K562 (cell line): ENCODE measurements around the gene SPIC. TPM values are rescaled to one million over a fixed set of nuclear protein-coding genes. Genes with fewer than 3 reads are reported as not detected.
A peak's percentile ranks its signal among the peaks of the same experiment; 100 is the strongest.

Experiments
- ATAC-seq: fragments of 200-7000 bp; cut with Tn5 transposase; 3 replicates; pipeline ENCODE4 v1.9.1; 2020; ENCODE audit warnings: moderate library complexity
- BruUV-seq: library from RNA; stranded (reverse); fragments of 400-500 nt; replicated peaks from 2 replicates; lab custom pipeline; 2021; lab: Mats Ljungman, UMichigan
- CTCF ChIA-PET: fragments of 300-600 bp; formaldehyde crosslinking; extraction: SDS; loops from one replicate; lab custom pipeline; 2021; ENCODE audit warnings: low intra/inter-chr PET ratio; lab: Yijun Ruan, JAX
- POLR2A ChIA-PET: fragments of 300-600, 350-650 bp; sonication (Branson Sonifier 250); formaldehyde crosslinking; extraction: SDS; loops from one replicate; lab custom pipeline; 2021; ENCODE audit warnings: antibody characterized with exemption, inconsistent platforms; lab: Yijun Ruan, JAX
- DNase-seq, 4 experiments: peaks; one replicate each; pipeline versions ENCODE4 v3.0.0 to v3.0.0-alpha.2; 2011 to 2018; ENCODE audit warnings: low spot score in 3 of 4, mixed read lengths in 3 of 4; ENCODE audit errors: extremely low read depth in 1 of 4
- FAIRE-seq: peaks from 2 replicates; lab custom pipeline; 2011; peaks lifted over from hg19 to GRCh38; lab: Jason Lieb, UNC
- H2AFZ ChIP-seq: 2 replicates; pipeline ENCODE4 v1.6.0; 2011; ENCODE audit warnings: low read depth, low read length, control low read depth, inconsistent platforms
- H3K27ac ChIP-seq: fragments of 200-600 bp; 3 replicates; pipeline ENCODE4 v1.8.0; 2011; ENCODE audit warnings: low read depth, mild to moderate bottlenecking, control low read depth, inconsistent platforms, low read length, moderate library complexity, mixed read lengths; ENCODE audit errors: extremely low read depth
- H3K27me3 ChIP-seq, 2 experiments: fragments of 300-600 bp in 1 of 2; 2 replicates in 1 of 2; 3 replicates in 1 of 2; pipeline versions ENCODE4 v1.6.0 to v1.8.0; 2011; ENCODE audit warnings: inconsistent platforms in 2 of 2, low read length in 2 of 2, mild to moderate bottlenecking in 1 of 2, mixed read lengths in 1 of 2, moderate library complexity in 1 of 2; ENCODE audit not compliant: control insufficient read depth in 2 of 2, insufficient read depth in 2 of 2
- H3K36me3 ChIP-seq: fragments of 300-600 bp; 3 replicates; pipeline ENCODE4 v1.8.0; 2011; ENCODE audit warnings: mild to moderate bottlenecking, low read length, inconsistent platforms; ENCODE audit not compliant: control insufficient read depth, insufficient read depth
- H3K4me1 ChIP-seq, 2 experiments: fragments of 200-600 bp in 1 of 2; replicated peaks in 1 of 2; 2 replicates in 1 of 2; 3 replicates in 1 of 2; pipeline versions ENCODE4 v1.5.1 to v1.8.0; 2011; ENCODE audit warnings: inconsistent platforms in 2 of 2, low read length in 2 of 2, mild to moderate bottlenecking in 1 of 2, mixed read lengths in 1 of 2, moderate library complexity in 1 of 2; ENCODE audit not compliant: control insufficient read depth in 2 of 2, insufficient read depth in 2 of 2
- H3K4me2 ChIP-seq: 2 replicates; pipeline ENCODE4 v1.6.1; 2011; ENCODE audit warnings: low read length, control low read depth, inconsistent platforms, mixed read lengths; ENCODE audit not compliant: insufficient read depth
- H3K4me3 ChIP-seq: fragments of 200-600 bp; sonication (generic), shearing (Covaris generic); 2 replicates; pipeline ENCODE4 v1.5.1; 2016; ENCODE audit warnings: control low read depth, inconsistent platforms
- H3K79me2 ChIP-seq: fragments of 200-600 bp; 3 replicates; pipeline ENCODE4 v1.8.0; 2011; ENCODE audit warnings: low read length, inconsistent platforms; ENCODE audit not compliant: control insufficient read depth, insufficient read depth
- H3K9ac ChIP-seq, 2 experiments: 2 replicates each; pipeline versions ENCODE4 v1.6.0 to v1.6.1; 2011; ENCODE audit warnings: low read depth in 2 of 2, low read length in 2 of 2, control low read depth in 1 of 2, inconsistent platforms in 1 of 2, mild to moderate bottlenecking in 1 of 2, mixed read lengths in 1 of 2; ENCODE audit not compliant: insufficient read depth in 1 of 2
- H3K9me1 ChIP-seq: one replicate; pipeline ENCODE4 v1.6.0; 2011; ENCODE audit warnings: inconsistent platforms, mild to moderate bottlenecking, low read length, moderate library complexity; ENCODE audit not compliant: control insufficient read depth, insufficient read depth
- H3K9me3 ChIP-seq: replicated peaks from 2 replicates; pipeline ENCODE4 v1.5.1; 2011; ENCODE audit warnings: low read depth, low read length, inconsistent platforms; ENCODE audit not compliant: control insufficient read depth, insufficient read depth
- H4K20me1 ChIP-seq: replicated peaks from 2 replicates; pipeline ENCODE4 v1.6.1; 2011; ENCODE audit warnings: low read length, inconsistent platforms, mixed read lengths; ENCODE audit not compliant: control insufficient read depth, insufficient read depth
- ATF4 ChIP-seq: fragments of 450-650 bp; formaldehyde crosslinking; IDR thresholded peaks from 2 replicates; pipeline ENCODE4 v1.4.0; 2022; ENCODE audit warnings: mild to moderate bottlenecking, moderate library complexity
- CHAMP1 ChIP-seq: fragments of 450-650 bp; IDR thresholded peaks from 2 replicates; pipeline ENCODE4 v1.6.1; 2016; ENCODE audit warnings: mild to moderate bottlenecking
- ELK3 ChIP-seq: fragments of 450-650 bp; formaldehyde crosslinking; IDR thresholded peaks from 2 replicates; pipeline ENCODE4 v1.4.0; 2020; ENCODE audit warnings: mild to moderate bottlenecking
- GABPA ChIP-seq: fragments of 200-800 bp; sonication (Bioruptor generic); conservative IDR thresholded peaks from 2 replicates; pipeline ENCODE4 v1.6.1; 2016; ENCODE audit warnings: low read depth, missing genetic modification characterization, missing compliant biosample characterization
- HMGN3 ChIP-seq: IDR thresholded peaks from 2 replicates; pipeline ENCODE4 v1.6.1; 2011; ENCODE audit warnings: borderline replicate concordance, low read depth, mild to moderate bottlenecking, mixed read lengths, low read length; ENCODE audit not compliant: insufficient read length; ENCODE audit errors: extremely low read depth
- NFE2 ChIP-seq: IDR thresholded peaks from 2 replicates; pipeline ENCODE4 v1.6.1; 2014; ENCODE audit warnings: antibody characterized with exemption, low read depth
- NFIC ChIP-seq: fragments of 450-650 bp; IDR thresholded peaks from 2 replicates; pipeline ENCODE4 v1.6.1; 2017; ENCODE audit warnings: mild to moderate bottlenecking, inconsistent platforms
- TCF3 ChIP-seq: sonication (generic); formaldehyde crosslinking; IDR thresholded peaks from 2 replicates; pipeline ENCODE4 v1.4.0; 2020; ENCODE audit warnings: mild to moderate bottlenecking, missing genetic modification reagents
- WGBS: fragments of 100-300 bp; shearing (Covaris generic); methylation state at CpG from one replicate; pipeline ENCODE4 v1.1.6; 2016; ENCODE audit warnings: low coverage, mixed read lengths; ENCODE audit not compliant: insufficient coverage; ENCODE audit errors: missing lambda C conversion rate; 5-methylcytosine and 5-hydroxymethylcytosine counted together
- in situ Hi-C: fragments of 300-500 bp; cut with MboI; formaldehyde crosslinking; loops from 4 replicates; pipeline ENCODE4 v1.15.0; 2018; ENCODE audit warnings: inconsistent platforms, mixed read lengths
- intact Hi-C: fragments of 100-400 bp; cut with micrococcal nuclease; formaldehyde crosslinking; loops from 2 replicates; pipeline ENCODE4 v1.14.2; 2022
- polyA plus RNA-seq, 8 experiments: library from polyadenylated mRNA; depleted of rRNA in 4 of 8; stranded (reverse) in 5 of 8; unstranded in 3 of 8; fragments of >200 nt; fragmentation: Nextera tagmentation in 2 of 8; fragmentation: Illumina TruSeq in 1 of 8; extraction: Ambion mirVana in 2 of 8; extraction: Trizol in 1 of 8; gene quantifications; 2 replicates each; pipeline versions ENCODE4 v1.2.1 to v1.2.3, GENCODE V29; 2011 to 2014; ENCODE audit warnings: inconsistent platforms in 1 of 8, missing spikeins in 1 of 8
- total RNA-seq, 7 experiments: library from RNA; depleted of rRNA in 6 of 7; stranded (reverse); fragments of >200 nt in 6 of 7; fragmentation: Illumina TruSeq in 2 of 7; extraction: Trizol in 2 of 7; gene quantifications; 2 replicates each; pipeline versions ENCODE4 v1.2.1 to v1.2.3, GENCODE V29; 2011 to 2021; ENCODE audit warnings: low replicate concordance in 1 of 7

Gene SPIC
- total and polyA plus RNA-seq, 9 of the 15 experiments (the other 6 are each of a cell fraction or from before 2014, with no cell fraction given), result not detected

- H3K4me3 ChIP-seq, result no peak overlapping the region
- peaks cover 0 to 9% of the 10 kb centered on the region in 2 experiments; a peak in 2 of 5 replicates for H3K27me3 ChIP-seq
- intact Hi-C loops (no loop called here), in situ Hi-C loops (no loop called here)
- H3K4me2 ChIP-seq, result no peak overlapping the region
- H3K9me3 ChIP-seq, result no peaks in the 10 kb centered on the region
- TF ChIP-seq ELK3 (CRISPR knock-in tag), result no peak
- no peak for TF ChIP-seq NFIC
- H3K9ac ChIP-seq, result no peak overlapping the region
- no peak overlapping the region for H2AFZ ChIP-seq
- no peak for FAIRE-seq
- no peak for DNase-seq
- no peaks in the 10 kb centered on the region for H3K36me3 ChIP-seq
- POLR2A ChIA-PET, result no interaction called here
- no TSS peak for BruUV-seq
- H4K20me1 ChIP-seq, result no peaks in the 10 kb centered on the region
- no peak overlapping the region for H3K27ac ChIP-seq
- CTCF ChIA-PET, result no interaction called here
- no peaks in the 10 kb centered on the region for H3K79me2 ChIP-seq
- H3K4me1 ChIP-seq, result 0 out of 5 replicates have a peak, but pooled peaks cover 0 to 2% of the 10 kb centered on the region in 2 experiments
- ATAC-seq, result no peak
- no peaks in the 10 kb centered on the region for H3K9me1 ChIP-seq
- 0% methylated on average over 4 of the region's 4 CpGs for WGBS
Measured at GRCh38 chr12:101455685-101456084, 19.5 kb upstream of the SPIC start.

- H2AFZ ChIP-seq, result no peak overlapping the region
- POLR2A ChIA-PET, result interaction anchor here (0.6 to 0.7 kb wide), 2 partner anchors 122 to 990 kb away, joined by 4 read pairs; no protein-coding TSS in a partner anchor
- H3K9me3 ChIP-seq, result no peaks in the 10 kb centered on the region
- no peak overlapping the region for H3K27ac ChIP-seq
- CTCF ChIA-PET, result no interaction called here
- H3K4me1 ChIP-seq, result 0 out of 5 replicates have a peak, but pooled peaks cover 0 to 2% of the 10 kb centered on the region in 2 experiments
- H3K9ac ChIP-seq, result no peak overlapping the region; a peak in 1 of 4 replicates
- H3K4me3 ChIP-seq, result no peak overlapping the region
- H3K4me2 ChIP-seq, result no peak overlapping the region
- FAIRE-seq (no peak), DNase-seq (peak in 2 of 4 experiments; percentile 12 to 21), ATAC-seq (peak; percentile 61)
- no peaks in the 10 kb centered on the region for H3K9me1 ChIP-seq
- H3K36me3 ChIP-seq, result no peaks in the 10 kb centered on the region
- no peaks in the 10 kb centered on the region for H4K20me1 ChIP-seq
- no TSS peak for BruUV-seq
- peaks cover 10 to 24% of the 10 kb centered on the region in 2 experiments for H3K27me3 ChIP-seq
- H3K79me2 ChIP-seq, result no peaks in the 10 kb centered on the region
- intact Hi-C loops, result no loop called here
- WGBS, result 3% methylated on average over 4 of the region's 4 CpGs
- in situ Hi-C loops, result no loop called here
- TF ChIP-seq CHAMP1 (no peak), TCF3 (peak; percentile 27; the same call in 1 of the 2 replicates), HMGN3 (no peak), NFE2 (no peak), GABPA (no peak), ATF4 (CRISPR knock-in tag) (no peak)
Measured at GRCh38 chr12:101459642-101460346, 15.3 kb upstream of the SPIC start.
